IPS-11a (cell line): ENCODE data around the gene MRPS2.
"Not testable (repeated sequence)": the region's sequence is repeated elsewhere in the genome, so short reads cannot be mapped to it uniquely, and the experiment has no call there.

Experiments
- H3K4me3 ChIP-seq: one replicate; pipeline ENCODE4 v1.5.1; 2013; ENCODE audit warnings: low read depth, low read length, control low read depth

The MRPS2 gene

GRCh38 chr9:135530146-135530545 lies 29.7 kb downstream of the MRPS2 start:
- no peak overlapping the region for H3K4me3 ChIP-seq

GRCh38 chr9:135531096-135531495 lies 30.6 kb downstream of the MRPS2 start:
- no peak overlapping the region for H3K4me3 ChIP-seq

GRCh38 chr9:135533113-135533512 lies 32.6 kb downstream of the MRPS2 start:
- H3K4me3 ChIP-seq = no peak overlapping the region

- no peak overlapping the region for H3K4me3 ChIP-seq
Observed at GRCh38 chr9:135533674-135534073, 33.2 kb downstream of the MRPS2 start.

- not testable (repeated sequence) for H3K4me3 ChIP-seq
Observed at GRCh38 chr9:135534192-135534711, 33.8 kb downstream of the MRPS2 start.

- not testable (repeated sequence) for H3K4me3 ChIP-seq
Observed at GRCh38 chr9:135534826-135535225, 34.3 kb downstream of the MRPS2 start.

GRCh38 chr9:135535631-135536030 lies 35.1 kb downstream of the MRPS2 start:
- not testable (repeated sequence) for H3K4me3 ChIP-seq

- no peak overlapping the region for H3K4me3 ChIP-seq
Observed at GRCh38 chr9:135536216-135536615, 35.7 kb downstream of the MRPS2 start.

- H3K4me3 ChIP-seq = not testable (repeated sequence)
Observed at GRCh38 chr9:135543262-135543894, 42.9 kb downstream of the MRPS2 start.

- H3K4me3 ChIP-seq = no peak overlapping the region
Observed at GRCh38 chr9:135544981-135545635, 44.6 kb downstream of the MRPS2 start.

- H3K4me3 ChIP-seq = not testable (repeated sequence)
Observed at GRCh38 chr9:135545646-135546176, 45.2 kb downstream of the MRPS2 start, which contains the start of gene OBP2A. Gene OBP2A, plus strand, starts transcription at chr9:135546126. Its CDS starts 55 bp downstream, at chr9:135546181.

- H3K4me3 ChIP-seq = not testable (repeated sequence)
Observed at GRCh38 chr9:135546792-135547617, 46.5 kb downstream of the MRPS2 start.

GRCh38 chr9:135547756-135548736 lies 47.6 kb downstream of the MRPS2 start:
- no peak overlapping the region for H3K4me3 ChIP-seq

- H3K4me3 ChIP-seq = not testable (repeated sequence)
Observed at GRCh38 chr9:135549478-135550343, 49.2 kb downstream of the MRPS2 start.

GRCh38 chr9:135550344-135550918 lies 49.9 kb downstream of the MRPS2 start:
- no peak overlapping the region for H3K4me3 ChIP-seq

GRCh38 chr9:135551031-135551430 lies 50.5 kb downstream of the MRPS2 start:
- no peak overlapping the region for H3K4me3 ChIP-seq

GRCh38 chr9:135551456-135551855 lies 51.0 kb downstream of the MRPS2 start:
- no peak overlapping the region for H3K4me3 ChIP-seq

- no peak overlapping the region for H3K4me3 ChIP-seq
Observed at GRCh38 chr9:135552021-135552697, 51.7 kb downstream of the MRPS2 start.
